Activated T-cell treated with anti-CD3 and anti-CD28 coated beads, Interleukin-2, amount 50 U/mL, for 72 hours (primary cell): ENCODE results near the gene RSPRY1. TPM values are rescaled to one million over a fixed set of nuclear protein-coding genes. Genes with fewer than 3 reads are reported as not detected.

ENCODE experiments used
- ATAC-seq, 2 donors: fragments of 150-1000 bp; cut with Tn5 transposase; replicated peaks in 1 of 2; 2 replicates each; pipeline ENCODE4 v1.10.0; 2021; ENCODE audit warnings: moderate library complexity in 2 of 2, mild to moderate bottlenecking in 1 of 2
- DNase-seq, 2 donors: peaks; one replicate each; pipeline ENCODE4 v3.0.0; 2021 to 2022; ENCODE audit warnings: mixed read lengths in 1 of 2
- H3K27ac Mint-ChIP-seq: one replicate; pipeline ENCODE4 v1.8.0; 2022; ENCODE audit warnings: mild to moderate bottlenecking, moderate library complexity, mixed read lengths
- H3K27me3 Mint-ChIP-seq: one replicate; pipeline ENCODE4 v1.8.0; 2022; ENCODE audit warnings: low read depth, mixed read lengths
- H3K36me3 Mint-ChIP-seq, 2 donors: one replicate each; pipeline ENCODE4 v1.8.0; 2022; ENCODE audit warnings: mixed read lengths in 2 of 2, mild to moderate bottlenecking in 1 of 2; ENCODE audit not compliant: insufficient read depth in 2 of 2
- H3K4me1 Mint-ChIP-seq: one replicate; pipeline ENCODE4 v1.8.0; 2022; ENCODE audit warnings: low read depth, mixed read lengths
- H3K4me3 Mint-ChIP-seq, 2 donors: one replicate each; pipeline ENCODE4 v1.8.0; 2022; ENCODE audit warnings: mild to moderate bottlenecking in 2 of 2, mixed read lengths in 2 of 2, moderate library complexity in 2 of 2
- H3K9me3 Mint-ChIP-seq, 2 donors: one replicate each; pipeline ENCODE4 v1.8.0; 2022; ENCODE audit warnings: mixed read lengths in 2 of 2
- total RNA-seq, 2 donors: library from RNA; stranded (reverse); gene quantifications; one replicate each; pipeline ENCODE4 v1.2.3, GENCODE V29; 2022

Gene RSPRY1
- total RNA-seq, 2 donors from 2014 or later, result 33.9 to 39.8 TPM

- Mint-ChIP-seq H3K4me1 (peaks cover 22% of the 10 kb centered on the region), H3K9me3 (no peaks in the 10 kb centered on the region), H3K4me3 (peak within 1 kb of the TSS; percentile 94 to 98), H3K27me3 (no peaks in the 10 kb centered on the region), H3K36me3 (peaks cover 0 to 7% of the 10 kb centered on the region in 2 donors), H3K27ac (peak within 1 kb of the TSS; percentile 84)
- peak; percentile 97 to 98 for ATAC-seq
- peak; percentile 98 to 99 for DNase-seq
Measured at GRCh38 chr16:57244767-57245471, 58.8 kb downstream of the RSPRY1 start, which contains the start of gene ARL2BP. Gene ARL2BP (plus strand): TSS chr16:57245259. CDS start chr16:57245368, 109 bp downstream.

GRCh38 chr16:57245472-57246113, 59.5 kb downstream of the RSPRY1 start:
- ATAC-seq (peak; percentile 26 to 32), DNase-seq (no peak)

DNA sequence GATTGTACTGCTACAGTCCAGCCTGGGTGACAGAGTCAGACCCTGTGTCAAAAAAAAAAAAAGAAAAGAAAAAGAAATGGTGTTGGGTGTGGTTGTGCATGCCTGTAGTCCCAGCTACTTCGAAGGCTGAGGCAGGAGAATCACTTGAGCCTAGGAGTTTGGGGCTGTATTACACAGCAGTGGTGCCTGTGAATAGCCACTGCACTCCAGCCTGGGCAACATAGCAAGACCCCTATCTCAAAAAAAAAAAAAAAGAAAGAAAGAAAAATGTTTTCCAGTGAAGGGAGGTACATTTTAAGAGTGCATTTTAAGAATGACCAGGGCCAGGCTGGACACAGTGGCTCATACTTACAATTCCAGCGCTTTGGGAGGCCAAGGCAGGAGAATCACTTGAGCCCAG, 65.2 kb downstream of the RSPRY1 start:
- no peaks in the 10 kb centered on the region for H3K9me3 Mint-ChIP-seq
- DNase-seq (no peak), ATAC-seq (no peak)
- peaks cover 5% of the 10 kb centered on the region for H3K4me1 Mint-ChIP-seq
- H3K27me3 Mint-ChIP-seq, result no peaks in the 10 kb centered on the region
- H3K4me3 Mint-ChIP-seq, result no peak overlapping the region
- peak overlapping the region; percentile 18 for H3K27ac Mint-ChIP-seq
- H3K36me3 Mint-ChIP-seq, result peaks cover 9 to 15% of the 10 kb centered on the region in 2 donors

More at GRCh38 chr16:57245472-57246113, 59.5 kb downstream of the RSPRY1 start:
- H3K4me1 Mint-ChIP-seq, result peaks cover 22% of the 10 kb centered on the region
- H3K36me3 Mint-ChIP-seq, result peaks cover 0 to 7% of the 10 kb centered on the region in 2 donors
- H3K4me3 Mint-ChIP-seq, result peak overlapping the region; percentile 94 to 98
- H3K27ac Mint-ChIP-seq, result peak overlapping the region; percentile 84
- no peaks in the 10 kb centered on the region for H3K27me3 Mint-ChIP-seq
- H3K9me3 Mint-ChIP-seq, result no peaks in the 10 kb centered on the region

- Mint-ChIP-seq H3K27me3 (no peaks in the 10 kb centered on the region), H3K4me3 (no peak overlapping the region), H3K9me3 (no peaks in the 10 kb centered on the region), H3K27ac (no peak overlapping the region), H3K36me3 (peaks cover 9 to 15% of the 10 kb centered on the region in 2 donors), H3K4me1 (peaks cover 5% of the 10 kb centered on the region)
- DNase-seq (no peak), ATAC-seq (no peak)
Measured at GRCh38 chr16:57252148-57252721, 66.1 kb downstream of the RSPRY1 start.

- H3K9me3 Mint-ChIP-seq, result no peaks in the 10 kb centered on the region
- H3K27me3 Mint-ChIP-seq, result no peaks in the 10 kb centered on the region
- ATAC-seq (no peak), DNase-seq (no peak)
- H3K36me3 Mint-ChIP-seq, result peaks cover 9 to 15% of the 10 kb centered on the region in 2 donors
- peaks cover 8% of the 10 kb centered on the region for H3K4me1 Mint-ChIP-seq
- H3K4me3 Mint-ChIP-seq, result no peak overlapping the region
- H3K27ac Mint-ChIP-seq, result no peak overlapping the region
Measured at GRCh38 chr16:57253466-57253865, 67.3 kb downstream of the RSPRY1 start.

DNA sequence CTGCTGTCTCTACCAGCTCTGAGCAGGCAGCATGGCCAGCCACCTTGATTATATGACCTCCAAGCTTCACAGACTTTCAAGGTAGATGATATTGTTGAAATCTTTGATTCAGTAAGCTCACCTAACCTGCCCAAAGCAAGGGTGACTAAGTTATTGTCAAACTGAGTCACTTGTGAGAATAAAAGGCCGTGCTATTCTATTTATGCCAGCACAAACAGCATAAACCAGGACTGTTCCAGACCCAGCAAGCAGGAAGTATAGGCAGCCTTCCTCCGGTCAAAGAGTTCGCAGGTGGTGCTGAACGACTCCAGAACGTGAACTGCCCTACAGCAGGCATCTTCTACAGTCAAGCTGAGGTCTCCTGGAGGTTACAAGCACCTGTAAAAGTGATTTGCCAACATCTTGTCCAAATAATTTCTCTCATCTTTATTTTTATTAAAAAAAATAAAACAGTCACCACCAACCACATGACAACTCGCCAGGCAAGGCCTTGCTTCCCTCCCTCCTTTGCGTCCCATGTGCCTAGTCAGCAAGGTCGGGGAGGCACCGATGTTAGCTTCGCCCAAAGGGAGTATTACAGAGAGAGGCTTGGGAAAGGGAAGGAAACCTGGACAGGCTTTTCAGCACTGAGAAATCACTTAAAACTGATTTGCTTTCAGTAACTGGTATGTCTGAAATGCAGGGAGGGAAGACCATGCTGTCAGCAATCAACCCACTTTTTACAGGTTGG, 69.7 kb downstream of the RSPRY1 start:
- ATAC-seq (no peak), DNase-seq (no peak)
- Mint-ChIP-seq H3K27ac (no peak overlapping the region), H3K4me3 (no peak overlapping the region), H3K36me3 (peaks cover 9 to 13% of the 10 kb centered on the region in 2 donors), H3K9me3 (no peaks in the 10 kb centered on the region), H3K27me3 (no peaks in the 10 kb centered on the region), H3K4me1 (peaks cover 14% of the 10 kb centered on the region)

GRCh38 chr16:57256601-57257395, 70.7 kb downstream of the RSPRY1 start:
- Mint-ChIP-seq H3K27ac (no peak overlapping the region), H3K36me3 (peaks cover 9% of the 10 kb centered on the region in 2 donors), H3K27me3 (no peaks in the 10 kb centered on the region), H3K4me3 (no peak overlapping the region), H3K4me1 (peaks cover 16% of the 10 kb centered on the region), H3K9me3 (no peaks in the 10 kb centered on the region)
- DNase-seq (no peak), ATAC-seq (no peak)

- Mint-ChIP-seq H3K36me3 (peaks cover 1% of the 10 kb centered on the region in 2 donors), H3K4me3 (no peak overlapping the region), H3K9me3 (no peaks in the 10 kb centered on the region), H3K4me1 (peaks cover 16% of the 10 kb centered on the region), H3K27ac (no peak overlapping the region), H3K27me3 (no peaks in the 10 kb centered on the region)
- no peak for DNase-seq
- no peak for ATAC-seq
Measured at GRCh38 chr16:57257455-57258070, 71.4 kb downstream of the RSPRY1 start.

GRCh38 chr16:57258226-57258909, 72.2 kb downstream of the RSPRY1 start:
- Mint-ChIP-seq H3K4me1 (peaks cover 16% of the 10 kb centered on the region), H3K27ac (no peak overlapping the region), H3K36me3 (no peaks in the 10 kb centered on the region), H3K4me3 (no peak overlapping the region), H3K27me3 (no peaks in the 10 kb centered on the region), H3K9me3 (no peaks in the 10 kb centered on the region)
- no peak for DNase-seq
- ATAC-seq, result no peak

DNA sequence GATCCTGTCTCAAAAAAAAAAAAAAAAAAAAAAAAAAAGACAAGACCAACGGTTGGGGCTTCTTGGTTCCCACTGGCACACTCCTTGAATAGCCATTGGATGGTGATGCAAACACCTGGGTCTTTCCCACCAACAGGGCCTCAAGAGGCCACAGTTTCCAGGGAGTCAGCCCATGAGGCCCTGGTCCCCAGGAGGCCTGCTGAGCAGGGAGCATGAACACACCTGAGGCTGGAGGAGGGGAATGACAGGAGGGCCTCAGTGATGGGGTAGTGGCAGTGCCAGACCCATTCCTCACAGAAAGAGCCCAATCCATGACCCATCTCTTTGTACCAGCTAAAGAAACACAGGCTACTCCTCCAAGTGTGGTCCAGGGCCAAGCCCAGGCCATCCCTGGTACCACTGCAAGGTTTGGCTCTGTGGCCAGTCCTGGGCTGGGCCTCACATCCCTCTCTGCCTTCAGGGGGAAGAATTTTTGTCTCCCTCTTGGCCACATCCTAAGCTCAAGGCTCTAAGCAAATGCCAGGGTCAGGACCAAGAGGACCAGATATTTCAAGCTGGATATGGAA, 72.9 kb downstream of the RSPRY1 start:
- no peak for ATAC-seq

GRCh38 chr16:57260294-57260929, 74.3 kb downstream of the RSPRY1 start:
- peak in 1 of 2 donors; percentile 25 for DNase-seq
- H3K27ac Mint-ChIP-seq, result peak overlapping the region; percentile 62
- H3K9me3 Mint-ChIP-seq, result no peaks in the 10 kb centered on the region
- peak; percentile 31 to 47 for ATAC-seq
- no peaks in the 10 kb centered on the region for H3K27me3 Mint-ChIP-seq
- peak overlapping the region; percentile 66 to 71 for H3K4me3 Mint-ChIP-seq
- H3K4me1 Mint-ChIP-seq, result peaks cover 22% of the 10 kb centered on the region
- no peaks in the 10 kb centered on the region for H3K36me3 Mint-ChIP-seq

More for the DNA sequence above, 72.9 kb downstream of the RSPRY1 start:
- no peaks in the 10 kb centered on the region for H3K27me3 Mint-ChIP-seq
- H3K36me3 Mint-ChIP-seq, result no peaks in the 10 kb centered on the region
- peaks cover 16% of the 10 kb centered on the region for H3K4me1 Mint-ChIP-seq
- DNase-seq, result no peak
- H3K27ac Mint-ChIP-seq, result no peak overlapping the region
- no peaks in the 10 kb centered on the region for H3K9me3 Mint-ChIP-seq
- H3K4me3 Mint-ChIP-seq, result no peak overlapping the region
